HG03460 (cell line): ENCODE results near the gene BCL2L1.

Experiments used
- ATAC-seq: cut with Tn5 transposase; IDR thresholded peaks from one replicate; pipeline ENCODE4 v1.9.1; 2021; ENCODE audit not compliant: unreplicated experiment

BCL2L1 gene

DNA sequence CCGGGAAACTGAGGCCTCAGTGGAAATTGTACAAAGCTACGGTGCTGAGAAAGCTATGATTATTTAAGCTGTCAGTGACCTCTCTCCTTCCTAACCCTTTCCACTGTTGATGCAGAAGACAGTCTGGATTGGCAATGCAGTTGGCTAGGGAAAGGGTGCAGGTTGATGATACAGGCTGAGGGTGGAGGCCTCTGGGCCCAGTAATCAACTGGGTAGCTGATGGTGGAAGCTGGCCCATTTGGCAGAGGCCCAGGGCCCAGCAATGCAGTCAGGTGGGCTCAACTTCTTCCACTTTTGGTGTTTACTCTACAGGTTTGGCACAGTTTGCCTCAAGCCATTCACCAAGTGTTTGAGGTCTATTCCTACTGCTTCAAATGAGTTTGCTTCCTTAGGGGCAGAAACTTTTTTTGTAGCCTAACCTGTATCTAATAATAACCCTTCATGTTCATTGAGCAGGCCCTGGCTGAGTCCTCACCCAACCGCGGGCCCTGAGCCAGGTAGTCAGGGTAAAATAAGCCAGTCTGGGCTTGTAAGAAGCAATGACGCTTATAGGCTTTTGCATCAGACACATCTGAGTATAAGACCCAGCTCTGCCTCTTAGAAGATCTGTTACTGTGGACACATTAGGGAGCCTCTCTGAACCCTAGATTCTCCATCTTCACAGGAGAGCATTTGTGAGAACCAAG lies 12.1 kb downstream of the BCL2L1 start:
- ATAC-seq = no peak

DNA sequence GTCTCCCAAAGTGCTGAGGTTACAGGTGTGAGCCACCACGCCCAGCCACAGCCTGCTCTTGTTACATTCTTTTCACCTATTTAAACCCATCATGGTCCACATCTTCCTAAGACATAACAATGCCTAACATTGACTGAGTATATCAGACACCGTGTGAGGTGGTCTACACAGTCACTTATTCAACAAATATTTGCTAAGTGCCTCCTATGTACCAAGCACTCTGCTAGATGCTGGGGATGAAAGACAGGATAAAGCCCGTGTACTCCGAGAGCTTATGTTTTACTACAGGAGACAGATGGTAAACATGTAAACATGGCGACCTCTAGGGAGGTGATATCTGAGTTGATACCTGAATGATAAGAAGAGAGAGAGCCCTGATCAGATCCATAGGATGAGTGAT lies 12.7 kb downstream of the BCL2L1 start:
- ATAC-seq = no peak

DNA sequence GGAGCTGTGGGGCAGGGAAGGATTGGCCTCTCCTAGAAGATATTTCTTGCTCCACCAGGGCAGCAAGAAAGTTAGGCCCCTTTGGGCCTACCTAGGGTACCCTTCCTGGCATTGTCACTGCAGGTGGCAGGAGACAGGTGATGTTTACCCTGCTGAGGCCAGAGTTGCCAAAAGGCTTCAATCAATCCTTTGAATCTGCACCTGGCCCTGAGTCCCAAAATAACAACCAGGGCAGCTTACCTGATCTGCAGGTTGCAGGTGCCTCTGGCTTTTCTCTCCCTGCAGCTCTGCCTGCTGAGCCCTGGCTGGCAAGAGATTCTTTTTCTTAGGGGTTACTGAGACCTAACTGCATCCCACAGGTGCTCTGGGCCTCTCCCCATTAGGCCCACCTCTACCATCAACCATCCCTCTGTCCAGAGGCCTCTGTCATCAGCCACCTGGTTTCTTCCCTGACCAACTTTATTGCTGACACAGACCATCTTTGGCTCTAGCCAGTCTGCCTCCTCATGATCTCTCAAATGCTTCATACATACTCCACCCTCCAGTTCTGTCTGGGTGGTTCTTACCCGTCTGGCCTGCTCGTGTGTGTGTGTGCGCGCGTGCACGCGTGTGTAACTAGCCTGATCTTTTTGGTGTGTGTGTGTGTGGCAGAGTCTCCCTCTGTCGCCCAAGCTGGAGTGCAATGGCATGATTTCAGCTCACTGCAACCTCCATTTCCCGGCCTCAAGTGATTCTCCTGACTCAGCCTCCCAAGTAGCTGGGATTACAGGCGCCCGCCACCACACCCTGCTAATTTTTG lies 13.7 kb downstream of the BCL2L1 start:
- ATAC-seq = no peak

DNA sequence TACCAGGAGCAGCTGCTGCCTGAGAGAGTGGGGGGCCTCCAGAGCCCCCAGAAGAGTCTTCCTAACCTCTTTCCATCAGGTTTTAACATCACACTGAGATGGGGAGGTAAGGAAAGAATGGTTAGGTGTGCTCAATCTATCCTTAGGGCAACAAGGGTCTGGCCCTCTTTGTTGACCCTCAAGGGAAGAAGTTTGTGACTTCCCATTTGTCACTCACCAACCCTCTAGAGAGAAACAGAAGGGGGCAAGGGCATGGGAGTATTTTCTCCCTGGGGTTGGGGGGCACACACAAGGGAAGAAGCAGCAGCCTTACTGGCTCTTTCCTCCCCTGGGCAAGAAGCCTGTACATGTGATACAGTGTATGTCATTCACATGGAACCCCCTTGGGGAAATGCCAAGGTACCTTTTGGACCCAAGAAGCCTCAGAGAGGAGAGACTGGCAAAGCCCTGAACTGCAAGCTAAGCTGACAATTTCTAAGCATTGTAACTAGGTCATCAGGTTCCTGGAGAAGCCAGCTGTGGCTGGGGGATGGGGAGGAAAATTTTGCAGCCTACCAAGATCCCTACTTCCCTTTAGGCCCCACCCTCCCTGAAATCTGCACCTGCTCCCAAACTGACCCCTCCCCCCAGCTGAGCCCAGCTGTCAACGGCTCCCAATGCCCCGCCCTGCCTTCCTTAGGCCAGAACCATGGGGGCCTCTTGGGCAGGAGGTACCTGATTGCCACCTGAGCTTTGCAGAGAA lies 14.5 kb downstream of the BCL2L1 start:
- ATAC-seq = no peak

DNA sequence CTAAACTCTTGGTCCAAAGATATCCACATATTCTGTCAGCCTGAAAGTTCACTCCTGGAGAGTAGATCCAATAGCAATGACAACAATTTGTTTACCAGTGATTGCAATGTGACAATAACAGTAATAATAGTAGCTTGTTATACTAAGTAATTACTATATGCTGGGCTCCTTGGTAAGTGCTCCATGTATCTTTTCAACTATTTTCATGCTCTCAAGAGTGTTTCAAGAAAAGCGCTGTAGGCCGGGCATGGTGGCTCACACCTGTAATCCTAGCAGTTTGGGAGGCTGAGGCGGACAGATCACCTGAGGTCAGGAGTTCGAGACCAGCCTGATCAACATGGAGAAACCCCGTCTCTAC lies 15.4 kb downstream of the BCL2L1 start:
- no peak for ATAC-seq

DNA sequence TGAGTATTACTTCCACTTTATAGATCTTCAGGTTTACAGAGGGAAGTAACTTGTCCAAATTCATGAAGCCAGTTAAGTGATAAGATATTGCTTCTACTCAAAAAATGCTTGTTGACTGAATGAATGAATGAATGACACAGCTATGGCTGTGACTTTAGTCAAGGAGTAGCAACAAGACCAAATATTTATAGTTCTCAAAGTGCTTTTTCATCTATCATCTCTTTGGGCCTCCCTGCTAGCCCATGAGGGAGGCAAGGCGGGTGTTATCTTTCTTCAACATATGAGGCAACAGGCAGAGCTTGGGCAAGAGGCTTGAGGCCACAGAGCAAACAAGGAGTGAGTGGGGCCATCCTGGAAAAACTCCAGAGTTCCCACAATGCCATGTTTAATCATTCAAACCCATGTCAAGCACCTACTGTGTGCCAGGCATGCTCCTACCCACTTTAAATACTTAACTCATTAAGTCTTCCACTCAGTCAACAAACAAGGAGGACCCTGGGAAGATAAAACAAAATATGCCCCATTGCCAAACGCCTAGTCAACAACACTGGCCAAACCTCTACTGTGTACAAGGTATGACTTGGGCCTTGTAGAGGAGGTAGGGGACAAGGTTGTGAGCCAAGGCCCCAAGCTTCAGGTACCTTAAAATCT lies 15.9 kb downstream of the BCL2L1 start:
- no peak for ATAC-seq

DNA sequence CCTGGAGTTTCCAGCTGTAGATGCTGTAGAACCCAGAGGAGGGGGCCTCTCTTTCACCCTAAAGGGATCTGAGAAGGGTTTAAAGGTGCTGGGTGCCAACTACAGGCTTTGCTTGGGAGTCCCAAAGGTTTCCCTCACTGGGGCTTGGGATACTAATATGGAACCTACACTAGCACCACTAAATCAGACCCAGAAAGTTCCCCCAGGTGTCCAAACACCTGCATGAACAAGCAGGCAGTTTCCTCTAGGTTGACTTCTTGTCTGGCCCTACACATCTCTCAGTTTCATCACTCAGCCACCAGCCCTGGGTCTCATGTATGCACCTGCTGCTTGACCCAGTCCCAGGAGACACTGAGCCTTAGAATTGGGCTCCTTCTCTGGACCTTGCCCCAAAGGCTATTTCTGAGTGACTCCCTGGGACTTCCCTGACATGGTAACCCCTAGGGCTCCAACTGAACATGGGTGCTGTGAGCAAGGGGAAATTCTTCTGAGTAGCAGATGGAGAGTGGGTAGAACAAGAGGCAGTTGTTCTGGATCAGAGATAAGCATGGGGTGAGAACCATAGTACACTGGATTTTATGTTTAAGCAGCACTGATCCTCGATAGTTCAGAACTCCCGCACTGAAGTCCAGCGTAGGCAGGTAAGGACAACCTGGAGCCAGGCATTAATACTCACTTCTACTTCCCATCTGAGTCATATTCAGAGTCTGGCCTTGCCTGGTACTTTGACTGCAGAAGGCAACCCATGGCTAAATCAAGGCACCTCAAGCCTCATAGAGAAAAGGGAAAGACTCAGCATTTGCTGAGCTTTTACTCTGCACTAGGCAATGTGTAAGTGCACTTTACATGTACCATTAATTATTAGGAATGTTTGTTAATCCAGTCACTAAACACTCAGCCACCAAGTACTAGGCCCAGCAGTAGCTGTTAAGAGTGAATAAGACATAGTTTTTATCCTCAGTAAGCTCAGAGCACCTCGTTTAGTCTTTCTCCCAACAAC lies 16.8 kb downstream of the BCL2L1 start:
- peak; percentile 92 for ATAC-seq

DNA sequence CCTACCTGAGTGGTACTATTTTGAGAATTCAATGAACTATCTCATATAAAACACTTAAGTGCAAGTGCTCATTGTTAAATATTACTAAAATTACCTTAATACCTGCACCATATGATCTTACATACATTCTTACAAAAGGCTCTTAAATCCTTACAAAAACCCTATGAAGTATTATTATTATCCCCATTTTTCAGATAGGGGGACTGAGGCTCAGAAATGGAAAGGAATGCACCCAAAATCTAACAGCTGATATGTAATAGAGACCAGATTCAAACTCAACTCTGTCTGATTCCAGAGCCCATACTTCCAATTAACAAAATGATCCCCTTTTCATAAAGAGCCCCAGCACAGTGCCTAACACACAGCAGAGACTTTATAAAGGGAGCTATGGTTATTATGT lies 17.5 kb downstream of the BCL2L1 start:
- ATAC-seq = no peak

DNA sequence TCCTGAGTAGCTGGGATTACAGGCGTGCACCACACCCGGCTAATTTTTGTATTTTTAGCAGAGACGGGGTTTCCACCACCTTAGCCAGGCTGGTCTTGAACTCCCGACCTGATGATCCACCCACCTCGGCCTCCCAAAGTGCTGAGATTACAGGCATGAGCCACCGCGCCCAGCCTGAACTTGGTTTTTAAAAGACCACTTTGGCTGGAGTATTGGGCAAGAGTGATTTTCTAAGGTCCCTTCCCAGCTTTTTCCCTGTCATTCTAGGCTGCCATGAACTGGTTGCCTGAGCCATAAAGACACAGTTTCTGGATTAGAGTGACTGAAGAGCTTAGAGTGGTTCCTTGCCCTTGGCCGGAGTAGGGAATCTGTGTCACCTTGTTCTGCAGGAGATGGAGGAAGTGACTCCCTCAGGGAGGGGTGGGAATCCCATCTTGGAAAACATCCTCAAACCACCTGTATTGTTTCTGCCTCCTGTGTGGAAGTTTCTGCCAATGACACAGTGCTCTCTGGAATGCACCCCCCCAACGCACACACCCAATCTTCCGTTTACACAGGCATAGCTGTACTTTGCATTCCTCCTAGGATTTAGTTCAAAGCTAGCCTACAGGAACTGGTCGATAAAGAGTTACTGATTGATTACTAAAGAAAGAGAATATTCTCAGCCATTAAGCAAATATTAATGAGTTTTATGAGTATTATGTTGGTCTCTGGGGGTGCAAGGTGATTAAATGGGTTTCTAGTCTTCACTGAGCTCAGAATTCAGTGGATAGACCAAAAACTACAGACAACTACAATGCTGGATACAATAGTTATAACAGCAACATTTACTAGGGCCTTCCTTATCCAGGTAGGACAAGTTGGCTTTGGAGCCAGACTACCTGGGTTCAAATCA lies 18.2 kb downstream of the BCL2L1 start:
- ATAC-seq = no peak

DNA sequence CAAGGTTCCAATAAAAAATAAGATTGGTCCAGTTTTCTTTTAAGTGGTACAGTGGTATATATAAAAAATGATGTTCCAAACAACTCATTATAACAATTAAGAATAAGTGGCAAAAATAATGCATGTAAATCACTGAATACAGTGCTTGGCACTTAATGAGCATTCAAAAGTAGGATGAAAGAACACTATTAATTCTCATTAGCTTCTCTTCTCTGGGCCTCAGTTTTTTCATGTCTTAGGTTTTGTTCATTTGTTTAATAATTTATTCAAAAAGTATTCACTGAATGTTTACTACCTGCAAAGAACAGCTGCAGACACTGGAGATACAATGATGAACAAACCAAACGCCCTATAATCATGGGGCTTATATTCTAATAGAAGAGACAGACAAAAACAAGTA lies 21.1 kb downstream of the BCL2L1 start:
- ATAC-seq = no peak

DNA sequence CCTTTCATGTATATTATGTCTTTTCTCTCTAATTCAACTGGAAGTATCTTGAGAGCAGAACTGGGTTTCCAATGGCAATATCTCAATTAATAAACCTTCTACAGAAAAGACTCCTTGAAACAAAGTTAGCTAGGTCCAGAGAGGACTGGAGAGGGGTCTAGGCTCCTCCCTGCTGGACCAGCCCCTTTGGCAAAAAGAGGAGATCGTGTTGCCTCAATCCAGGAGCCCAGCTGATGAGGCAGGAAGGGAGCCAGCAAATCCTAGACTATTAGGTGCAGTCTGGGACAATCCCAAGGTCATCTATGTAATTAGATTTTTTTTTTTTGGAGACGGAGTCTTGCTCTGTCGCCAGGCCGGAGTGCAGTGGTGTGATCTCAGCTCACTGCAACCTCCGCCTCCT lies 21.9 kb downstream of the BCL2L1 start:
- no peak for ATAC-seq

DNA sequence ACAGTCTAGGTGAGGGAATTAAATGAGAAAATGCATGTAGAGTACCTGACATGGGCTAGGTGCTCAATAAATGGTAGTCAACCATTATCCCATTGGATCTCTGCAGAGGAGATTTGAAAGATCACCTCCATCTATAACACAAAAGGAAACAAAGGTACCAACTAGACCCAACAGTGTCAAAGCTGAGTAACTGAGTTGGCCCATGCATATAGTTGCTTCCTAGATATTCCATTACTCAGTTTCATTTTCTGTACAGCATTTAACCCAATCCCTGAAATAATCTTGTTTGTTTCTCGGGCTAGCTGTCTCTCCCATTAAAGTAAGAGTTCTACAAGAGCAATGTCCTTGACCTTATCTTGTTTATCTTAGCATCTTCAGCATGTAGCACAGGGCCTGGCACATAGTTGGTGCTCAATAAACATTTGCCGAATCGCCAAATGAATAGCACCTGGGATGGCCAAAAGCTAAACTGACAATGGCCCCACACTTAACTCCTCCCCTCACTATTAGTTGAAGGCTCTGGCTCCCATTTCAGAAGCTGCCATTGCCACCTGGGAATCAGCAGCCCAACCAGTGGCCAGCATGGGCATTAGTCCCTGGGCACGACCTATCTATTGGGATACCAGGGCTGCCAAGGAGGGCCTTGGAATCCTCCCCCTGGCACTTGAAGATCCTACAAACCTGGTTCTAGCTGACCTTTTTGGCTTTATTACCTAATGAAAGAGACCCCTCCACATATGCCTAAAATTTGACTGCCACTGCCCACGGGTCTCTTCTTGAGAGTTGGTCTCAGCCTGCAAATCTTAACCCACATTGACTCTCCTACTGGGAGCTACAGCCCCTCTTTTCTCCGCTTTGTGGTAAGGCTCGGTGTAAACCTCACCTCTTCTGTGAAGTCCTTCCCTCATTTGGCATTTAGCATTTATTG lies 22.6 kb downstream of the BCL2L1 start:
- ATAC-seq = no peak

DNA sequence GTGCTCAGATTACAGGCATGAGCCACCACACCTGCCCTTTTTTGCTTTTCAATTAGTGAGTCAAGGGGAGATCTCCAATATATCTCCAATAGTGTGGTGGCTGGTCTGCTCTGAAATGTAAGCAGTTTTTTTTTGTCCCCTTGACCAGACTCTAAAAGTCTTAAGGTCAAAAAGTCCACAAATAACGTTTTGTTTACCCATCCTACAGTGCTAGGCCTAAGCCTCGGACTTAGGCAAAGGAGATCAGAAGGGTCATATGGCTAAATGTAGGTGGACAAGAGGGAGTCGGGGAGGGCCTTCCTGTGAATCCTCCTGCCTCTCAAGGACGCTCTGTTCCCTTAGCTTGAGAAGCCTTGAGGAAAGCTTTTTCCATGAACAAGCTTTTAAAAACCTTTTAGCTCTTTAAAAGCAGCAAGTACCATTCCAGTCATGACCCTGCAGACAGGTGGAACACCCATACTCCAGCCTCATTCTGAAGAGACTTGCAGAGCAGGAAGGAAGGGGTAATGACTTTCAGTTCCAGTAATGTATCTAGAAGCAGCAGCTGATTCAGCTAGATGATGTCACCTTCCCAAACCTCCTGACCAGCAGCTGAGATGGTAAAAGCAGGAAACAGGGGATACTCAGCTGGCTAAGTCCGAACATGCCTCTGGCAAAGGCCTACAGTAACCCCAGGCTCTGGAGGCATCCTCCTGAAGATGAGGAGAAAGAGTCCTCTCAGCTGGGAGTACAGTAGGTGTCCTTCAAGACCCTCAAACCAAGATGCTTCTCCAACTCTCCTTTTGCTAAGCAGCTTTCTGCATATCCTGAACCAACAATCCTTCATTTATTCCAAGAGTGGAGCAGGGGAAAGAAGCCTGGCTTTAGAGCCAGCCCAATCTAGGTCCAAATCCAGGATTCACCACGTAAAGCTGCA lies 23.6 kb downstream of the BCL2L1 start:
- ATAC-seq = peak; percentile 94

DNA sequence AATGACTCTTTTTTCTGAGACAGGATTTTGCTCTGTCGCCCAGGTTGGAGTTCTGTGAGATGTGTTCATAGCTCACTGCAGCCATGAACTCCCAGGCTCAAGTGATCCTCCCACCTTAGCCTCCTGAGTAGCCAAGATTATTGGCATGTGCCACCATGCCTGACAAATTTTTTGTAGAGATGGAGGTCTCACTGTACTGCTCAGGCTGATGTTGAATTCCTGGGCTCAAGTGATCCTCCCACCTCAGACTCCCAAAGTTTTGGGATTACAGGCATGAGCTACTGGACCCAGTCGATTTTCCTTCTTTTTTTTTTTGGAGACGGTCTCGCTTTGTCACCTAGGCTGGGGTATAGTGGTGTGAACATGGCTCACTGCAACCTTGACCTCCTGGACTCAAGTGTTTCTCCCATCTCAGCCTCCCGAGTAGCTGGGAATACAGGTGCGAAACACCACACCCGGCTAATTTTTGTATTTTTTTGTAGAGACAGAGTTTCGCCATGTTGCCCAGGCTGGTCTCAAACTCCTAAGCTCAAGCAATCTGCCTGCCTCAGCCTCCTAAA lies 24.3 kb downstream of the BCL2L1 start:
- ATAC-seq = no peak

DNA sequence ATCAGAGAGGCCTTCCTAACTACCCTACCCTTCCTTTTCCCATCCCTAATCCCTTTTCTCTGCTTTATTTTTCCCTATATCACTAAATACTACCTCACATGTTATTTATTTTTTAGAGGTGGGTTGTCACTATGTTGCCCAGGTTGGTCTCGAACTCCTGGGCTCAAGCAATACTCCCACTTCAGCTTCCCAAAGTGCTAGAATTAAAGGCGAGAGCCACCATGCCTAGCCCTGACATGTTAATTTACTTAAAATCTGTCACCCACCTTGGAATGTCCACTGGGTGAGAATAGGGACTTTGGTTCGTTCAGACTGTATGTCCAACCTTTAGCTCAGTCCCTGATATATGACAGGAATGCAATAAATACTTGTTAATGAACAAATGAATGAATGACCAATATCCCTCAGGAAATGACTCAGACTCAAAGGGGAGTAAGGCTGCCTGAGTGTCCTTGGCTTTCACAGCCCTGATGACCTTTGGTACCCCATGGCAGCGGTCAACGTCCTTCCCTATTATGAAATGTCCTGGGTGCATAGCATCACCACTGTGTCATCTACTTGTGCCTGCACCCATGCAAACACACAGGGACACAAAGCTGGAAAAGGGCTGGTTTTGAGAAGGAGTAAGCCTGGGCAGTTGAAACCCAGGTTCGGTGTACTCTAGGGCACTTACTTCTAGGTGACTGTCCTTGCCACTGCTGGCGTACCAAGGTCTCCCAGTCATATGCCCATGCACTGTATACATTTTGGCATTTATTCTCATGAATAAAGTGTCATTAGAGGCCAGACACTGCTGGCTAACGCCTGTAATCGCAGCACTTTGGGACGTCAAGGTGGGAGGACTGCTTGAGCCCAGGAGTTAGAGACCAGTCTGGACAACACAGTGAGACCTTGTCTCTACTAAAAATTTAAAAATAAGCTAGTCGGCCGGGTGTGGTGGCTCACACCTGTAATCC lies 26.5 kb downstream of the BCL2L1 start:
- no peak for ATAC-seq
